Gastrocnemius medialis (tissue), 4 donors: Measurements from ENCODE around the gene SCN3B. TPM values are rescaled to one million over a fixed set of nuclear protein-coding genes. Genes with fewer than 3 reads are reported as not detected.

Experiments
- ATAC-seq, 2 donors: fragments of 150-250 bp; one replicate each; pipeline ENCODE4 v1.9.1; 2016
- DNase-seq, 2 donors: peaks; one replicate each; pipeline ENCODE4 v3.0.0-alpha.2; 2019
- H3K27ac ChIP-seq, 4 donors: fragments of 200-600 bp; sonication (generic); 1 replicate in 1 of 4; 2 replicates in 3 of 4; pipeline ENCODE4 v1.5.1; 2016 to 2018; ENCODE audit warnings: mild to moderate bottlenecking in 2 of 4, moderate library complexity in 1 of 4
- H3K27me3 ChIP-seq, 3 donors: fragments of 200-600 bp; sonication (generic) in 2 of 3; 1 replicate in 1 of 3; 2 replicates in 2 of 3; pipeline versions ENCODE4 v1.5.1 to v1.6.0; 2016 to 2019; ENCODE audit warnings: mild to moderate bottlenecking in 1 of 3, moderate library complexity in 1 of 3
- H3K36me3 ChIP-seq, 2 donors: fragments of 200-600 bp; sonication (generic) in 1 of 2; one replicate each; pipeline ENCODE4 v1.5.1; 2017 to 2018
- H3K4me1 ChIP-seq, 2 donors: fragments of 200-600 bp; sonication (generic) in 1 of 2; one replicate each; pipeline ENCODE4 v1.5.1; 2016 to 2017; ENCODE audit warnings: mild to moderate bottlenecking in 2 of 2
- H3K4me3 ChIP-seq, 4 donors: fragments of 200-600 bp; sonication (generic) in 3 of 4; 1 replicate in 1 of 4; 2 replicates in 3 of 4; pipeline ENCODE4 v1.5.1; 2016 to 2019; ENCODE audit warnings: mild to moderate bottlenecking in 2 of 4
- H3K9me3 ChIP-seq, 3 donors: fragments of 200-600 bp; sonication (generic) in 2 of 3; 1 replicate in 1 of 3; 2 replicates in 2 of 3; pipeline ENCODE4 v1.5.1; 2016 to 2019
- CTCF ChIP-seq, 5 experiments: fragments of 450-650 bp in 3 of 5; fragments of 200-600 bp in 2 of 5; sonication (generic) in 2 of 5; IDR thresholded peaks in 4 of 5; conservative IDR thresholded peaks in 1 of 5; 1 replicate in 4 of 5; 2 replicates in 1 of 5; pipeline ENCODE4 v1.5.1; 2016 to 2019; ENCODE audit warnings: antibody characterized with exemption in 5 of 5, mild to moderate bottlenecking in 3 of 5, moderate library complexity in 3 of 5
- POLR2A ChIP-seq, 2 donors: fragments of 450-650 bp; IDR thresholded peaks; one replicate each; pipeline ENCODE4 v1.6.1; 2017; ENCODE audit warnings: antibody characterized with exemption in 2 of 2, mild to moderate bottlenecking in 2 of 2, moderate library complexity in 2 of 2
- in situ Hi-C, 4 donors: fragments of 200-750 bp; cut with MboI; loops; one replicate each; pipeline versions ENCODE4 v1.15.0 to v1.8.0; 2017; ENCODE audit warnings: low sequenced_read_pairs in 4 of 4
- intact Hi-C: fragments of 100-400 bp; cut with DNase I; formaldehyde crosslinking; loops from one replicate; pipeline ENCODE4 v1.15.1; 2023; ENCODE audit warnings: low total_unique reads
- total RNA-seq, 4 donors: library from RNA; depleted of rRNA; stranded (reverse); fragments of >200 nt; gene quantifications; one replicate each; pipeline versions ENCODE4 v1.1.0 to v1.2.3, GENCODE V29; 2016

The SCN3B gene
- total RNA-seq, 4 donors from 2014 or later = 3.0 to 10.5 (median 4.9) TPM

- no peaks in the 10 kb centered on the region for H3K9me3 ChIP-seq
- H3K4me3 ChIP-seq = peak overlapping the region; percentile 68 to 94 (median 72)
- in situ Hi-C loops = no loop called here
- H3K36me3 ChIP-seq = no peaks in the 10 kb centered on the region
- intact Hi-C loops = loop anchor here (2.0 kb wide), 1 partner anchor 13 kb away; no protein-coding TSS in a partner anchor
- H3K27ac ChIP-seq = peak overlapping the region; percentile 85 to 95 (median 90)
- peak in 1 of 2 donors; percentile 25 for DNase-seq
- H3K4me1 ChIP-seq = peaks cover 26 to 36% of the 10 kb centered on the region in 2 donors
- peak in 2 of 5 experiments; percentile 23 to 26 for TF ChIP-seq CTCF (IDR thresholded peaks at IDR 0.05 in 4 of 5, conservative IDR thresholded peaks at IDR 0.05 in 1 of 5)
- no peak for TF ChIP-seq POLR2A (IDR thresholded peaks at IDR 0.05)
- no peaks in the 10 kb centered on the region for H3K27me3 ChIP-seq
- peak; percentile 41 to 45 for ATAC-seq
Observed at GRCh38 chr11:123653827-123654565, 428 bp downstream of the SCN3B start.

- ATAC-seq = no peak
- Histone ChIP-seq H3K36me3 (no peaks in the 10 kb centered on the region), H3K9me3 (no peaks in the 10 kb centered on the region), H3K27me3 (no peaks in the 10 kb centered on the region), H3K4me3 (peak overlapping the region; percentile 68 to 94 (median 72)), H3K27ac (peak overlapping the region in 2 of 4 donors; percentile 85 to 95), H3K4me1 (peaks cover 26 to 36% of the 10 kb centered on the region in 2 donors)
- in situ Hi-C loops (no loop called here), intact Hi-C loops (no loop called here)
- no peak for DNase-seq
- TF ChIP-seq CTCF (IDR thresholded peaks at IDR 0.05 in 4 of 5, conservative IDR thresholded peaks at IDR 0.05 in 1 of 5) = no peak
Observed at GRCh38 chr11:123653483-123653826, 969 bp downstream of the SCN3B start.

DNA sequence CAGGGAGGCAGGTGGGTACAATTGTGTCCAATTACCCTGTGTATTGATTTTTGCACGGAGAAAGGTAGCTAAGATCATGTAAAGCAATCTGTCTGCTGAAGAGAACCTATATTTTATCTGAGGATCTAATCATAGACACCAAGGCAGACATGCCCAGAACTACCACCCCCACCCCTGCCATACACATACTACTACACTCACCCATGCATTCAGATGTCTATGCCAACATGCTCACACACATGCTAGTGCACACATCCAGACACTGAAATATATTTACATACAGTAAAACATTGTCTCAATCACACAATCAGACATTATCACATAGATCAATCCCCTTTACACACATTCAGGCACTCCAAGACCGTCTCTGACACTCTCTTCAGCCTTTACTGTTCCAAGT is 1.8 kb downstream of the SCN3B start:
- ATAC-seq = no peak
- peaks cover 23 to 36% of the 10 kb centered on the region in 2 donors for H3K4me1 ChIP-seq
- TF ChIP-seq CTCF (IDR thresholded peaks at IDR 0.05 in 4 of 5, conservative IDR thresholded peaks at IDR 0.05 in 1 of 5) = no peak
- TF ChIP-seq POLR2A (IDR thresholded peaks at IDR 0.05) = no peak
- in situ Hi-C loops (no loop called here), intact Hi-C loops (no loop called here)
- no peaks in the 10 kb centered on the region for H3K36me3 ChIP-seq
- H3K9me3 ChIP-seq = no peaks in the 10 kb centered on the region
- no peak overlapping the region for H3K27ac ChIP-seq
- H3K4me3 ChIP-seq = peak overlapping the region in 3 of 4 donors; percentile 68 to 94 (median 72)
- DNase-seq = no peak
- H3K27me3 ChIP-seq = no peaks in the 10 kb centered on the region

GRCh38 chr11:123650901-123651300 is 3.5 kb downstream of the SCN3B start:
- intact Hi-C loops = no loop called here
- DNase-seq (no peak), ATAC-seq (no peak)
- in situ Hi-C loops = no loop called here
- Histone ChIP-seq H3K27me3 (no peaks in the 10 kb centered on the region), H3K4me3 (no peak overlapping the region), H3K4me1 (peaks cover 8 to 19% of the 10 kb centered on the region in 2 donors), H3K27ac (no peak overlapping the region), H3K36me3 (no peaks in the 10 kb centered on the region), H3K9me3 (no peaks in the 10 kb centered on the region)
- no peak for TF ChIP-seq CTCF (IDR thresholded peaks at IDR 0.05 in 4 of 5, conservative IDR thresholded peaks at IDR 0.05 in 1 of 5)
- no peak for TF ChIP-seq POLR2A (IDR thresholded peaks at IDR 0.05)
